Measurements from ENCODE around the gene TAS2R39.

Gene TAS2R39

DNA sequence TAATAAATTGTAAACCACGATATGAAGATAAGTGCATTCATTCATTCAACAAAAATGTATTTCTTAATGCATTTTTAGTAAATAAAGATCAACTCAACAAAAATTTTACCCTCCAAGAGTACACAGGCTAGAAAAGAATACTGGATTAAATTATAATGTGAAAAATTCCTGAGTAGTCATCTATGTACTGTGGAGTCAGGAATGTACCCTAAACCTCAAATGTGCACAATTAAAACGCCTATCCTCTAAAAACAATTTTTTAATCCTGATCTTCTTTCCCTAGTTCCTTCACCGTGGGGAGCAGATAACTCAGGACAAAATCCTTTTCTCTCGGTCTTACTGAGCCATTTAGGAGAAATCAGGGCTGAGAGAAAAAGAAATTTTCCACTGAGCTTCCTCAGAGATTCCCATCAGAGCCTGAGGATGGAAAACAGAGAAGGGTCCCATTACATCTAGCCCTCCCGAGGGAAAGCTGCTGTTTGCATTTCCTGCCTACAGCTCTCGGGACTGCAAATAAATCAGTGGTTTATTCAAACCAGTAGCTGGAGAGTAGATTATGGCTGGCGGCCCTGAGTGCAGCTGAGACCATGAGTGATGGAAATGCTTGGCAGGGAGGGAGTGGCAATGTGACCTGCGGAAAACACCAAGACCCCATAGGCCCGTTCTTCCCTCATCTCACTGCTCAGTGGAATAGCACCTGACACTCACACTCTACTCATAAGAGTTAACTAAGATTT is 46.0 kb downstream of the TAS2R39 start:
- Histone ChIP-seq H3K9ac (ENCODE audit: low read depth in 1 of 2, low read length in 2 of 2) (no peak overlapping the region), H3K4me3 (ENCODE audit: low read length in 2 of 2) (no peak overlapping the region), H3K9me3 (ENCODE audit: control insufficient read depth in 2 of 2, low read length in 2 of 2) (peaks cover 0 to 1% of the 10 kb centered on the region in 2 donors), H3K27me3 (ENCODE audit: control insufficient read depth in 2 of 2, insufficient read depth in 2 of 2, low read length in 2 of 2) (no peaks in the 10 kb centered on the region), H3K36me3 (ENCODE audit: control insufficient read depth in 2 of 2, insufficient read depth in 2 of 2, low read length in 2 of 2) (no peaks in the 10 kb centered on the region), H3K4me1 (ENCODE audit: control insufficient read depth in 2 of 2, insufficient read depth in 2 of 2, low read length in 2 of 2) (no peaks in the 10 kb centered on the region), H3K27ac (ENCODE audit: low read depth in 2 of 2, low read length in 2 of 2) (no peak overlapping the region)

- Histone ChIP-seq H3K9me3 (ENCODE audit: control insufficient read depth in 2 of 2, low read length in 2 of 2) (peaks cover 0 to 1% of the 10 kb centered on the region in 2 donors), H3K4me3 (ENCODE audit: low read length in 2 of 2) (no peak overlapping the region), H3K27ac (ENCODE audit: low read depth in 2 of 2, low read length in 2 of 2) (no peak overlapping the region), H3K36me3 (ENCODE audit: control insufficient read depth in 2 of 2, insufficient read depth in 2 of 2, low read length in 2 of 2) (no peaks in the 10 kb centered on the region), H3K9ac (ENCODE audit: low read depth in 1 of 2, low read length in 2 of 2) (peak overlapping the region in 1 of 2 donors; percentile 15), H3K27me3 (ENCODE audit: control insufficient read depth in 2 of 2, insufficient read depth in 2 of 2, low read length in 2 of 2) (no peaks in the 10 kb centered on the region), H3K4me1 (ENCODE audit: control insufficient read depth in 2 of 2, insufficient read depth in 2 of 2, low read length in 2 of 2) (no peaks in the 10 kb centered on the region)
Observed at GRCh38 chr7:143230602-143231457, 47.6 kb downstream of the TAS2R39 start.
